Stimulated activated naive CD8-positive, alpha-beta T cell treated with anti-CD3 and anti-CD28 coated beads, Interleukin-15, amount 100 ng/mL, for 72 hours (primary cell): Measurements from ENCODE around the gene LIX1L.
A peak's percentile ranks its signal among the peaks of the same experiment; 100 is the strongest.

Experiments
- ATAC-seq: fragments of 150-1000 bp; cut with Tn5 transposase; 2 replicates; pipeline ENCODE4 v1.10.0; 2021; ENCODE audit warnings: mild to moderate bottlenecking, moderate library complexity
- DNase-seq, 2 donors: peaks; one replicate each; pipeline ENCODE4 v3.0.0; 2021 to 2022
- H3K27ac Mint-ChIP-seq, 2 donors: one replicate each; pipeline ENCODE4 v1.8.0; 2022; ENCODE audit warnings: mild to moderate bottlenecking in 2 of 2, mixed read lengths in 2 of 2, moderate library complexity in 2 of 2
- H3K27me3 Mint-ChIP-seq: one replicate; pipeline ENCODE4 v1.8.0; 2022; ENCODE audit warnings: mixed read lengths
- H3K4me1 Mint-ChIP-seq: one replicate; pipeline ENCODE4 v1.8.0; 2022; ENCODE audit warnings: mild to moderate bottlenecking, mixed read lengths
- H3K4me3 Mint-ChIP-seq, 2 donors: one replicate each; pipeline ENCODE4 v1.8.0; 2022; ENCODE audit warnings: mild to moderate bottlenecking in 2 of 2, mixed read lengths in 2 of 2, moderate library complexity in 1 of 2
- H3K9me3 Mint-ChIP-seq, 2 donors: one replicate each; pipeline ENCODE4 v1.8.0; 2022; ENCODE audit warnings: mixed read lengths in 2 of 2

The LIX1L gene

GRCh38 chr1:145978471-145978853 lies 20.6 kb upstream of the LIX1L start:
- Mint-ChIP-seq H3K27ac (no peak overlapping the region), H3K27me3 (no peaks in the 10 kb centered on the region), H3K4me3 (no peak overlapping the region), H3K9me3 (no peaks in the 10 kb centered on the region), H3K4me1 (peaks cover 18% of the 10 kb centered on the region)
- DNase-seq (no peak), ATAC-seq (no peak)

GRCh38 chr1:145977486-145978470 lies 20.0 kb upstream of the LIX1L start:
- Mint-ChIP-seq H3K27ac (no peak overlapping the region), H3K9me3 (no peaks in the 10 kb centered on the region), H3K4me3 (no peak overlapping the region), H3K4me1 (peaks cover 22% of the 10 kb centered on the region), H3K27me3 (no peaks in the 10 kb centered on the region)
- DNase-seq (peak; percentile 68 to 79), ATAC-seq (peak; percentile 42)

GRCh38 chr1:145977016-145977415 lies 19.2 kb upstream of the LIX1L start:
- no peak overlapping the region for H3K27ac Mint-ChIP-seq
- H3K4me3 Mint-ChIP-seq, result no peak overlapping the region
- DNase-seq (no peak), ATAC-seq (no peak)
- no peaks in the 10 kb centered on the region for H3K9me3 Mint-ChIP-seq
- no peaks in the 10 kb centered on the region for H3K27me3 Mint-ChIP-seq
- H3K4me1 Mint-ChIP-seq, result peaks cover 22% of the 10 kb centered on the region

- no peaks in the 10 kb centered on the region for H3K9me3 Mint-ChIP-seq
- H3K4me3 Mint-ChIP-seq, result no peak overlapping the region
- no peak overlapping the region for H3K27ac Mint-ChIP-seq
- H3K4me1 Mint-ChIP-seq, result peaks cover 29% of the 10 kb centered on the region
- ATAC-seq (no peak), DNase-seq (no peak)
- H3K27me3 Mint-ChIP-seq, result no peaks in the 10 kb centered on the region
Observed at GRCh38 chr1:145975216-145975615, 17.4 kb upstream of the LIX1L start.

- peaks cover 29% of the 10 kb centered on the region for H3K4me1 Mint-ChIP-seq
- H3K27me3 Mint-ChIP-seq, result no peaks in the 10 kb centered on the region
- DNase-seq (no peak), ATAC-seq (no peak)
- H3K9me3 Mint-ChIP-seq, result no peaks in the 10 kb centered on the region
- H3K27ac Mint-ChIP-seq, result no peak overlapping the region
- H3K4me3 Mint-ChIP-seq, result no peak overlapping the region
Observed at GRCh38 chr1:145974721-145975120, 16.9 kb upstream of the LIX1L start.

GRCh38 chr1:145972580-145972979 lies 14.8 kb upstream of the LIX1L start:
- no peaks in the 10 kb centered on the region for H3K27me3 Mint-ChIP-seq
- no peak for DNase-seq
- ATAC-seq, result no peak
- no peak overlapping the region for H3K4me3 Mint-ChIP-seq
- peaks cover 40% of the 10 kb centered on the region for H3K4me1 Mint-ChIP-seq
- peak overlapping the region in 1 of 2 donors; percentile 27 for H3K27ac Mint-ChIP-seq
- peaks cover 0 to 5% of the 10 kb centered on the region in 2 donors for H3K9me3 Mint-ChIP-seq

- Mint-ChIP-seq H3K27ac (no peak overlapping the region), H3K9me3 (peaks cover 0 to 9% of the 10 kb centered on the region in 2 donors), H3K27me3 (no peaks in the 10 kb centered on the region), H3K4me3 (no peak overlapping the region), H3K4me1 (peaks cover 39% of the 10 kb centered on the region)
- ATAC-seq (no peak), DNase-seq (no peak)
Observed at GRCh38 chr1:145967288-145967687, 9.5 kb upstream of the LIX1L start.

- Mint-ChIP-seq H3K27me3 (no peaks in the 10 kb centered on the region), H3K9me3 (peaks cover 0 to 9% of the 10 kb centered on the region in 2 donors), H3K27ac (peak overlapping the region; percentile 87 to 90), H3K4me3 (peak overlapping the region; percentile 90 to 91), H3K4me1 (peaks cover 40% of the 10 kb centered on the region)
- no peak for ATAC-seq
- no peak for DNase-seq
Observed at GRCh38 chr1:145965119-145965744, 7.4 kb upstream of the LIX1L start.

- ATAC-seq, result peak; percentile 88
- DNase-seq, result peak; percentile 83 to 91
- peak within 1 kb of the TSS; percentile 90 to 91 for H3K4me3 Mint-ChIP-seq
- peaks cover 47% of the 10 kb centered on the region for H3K4me1 Mint-ChIP-seq
- no peaks in the 10 kb centered on the region for H3K27me3 Mint-ChIP-seq
- H3K27ac Mint-ChIP-seq, result peak within 1 kb of the TSS; percentile 87 to 90
- peaks cover 0 to 9% of the 10 kb centered on the region in 2 donors for H3K9me3 Mint-ChIP-seq
Observed at GRCh38 chr1:145964328-145965118, 6.7 kb upstream of the LIX1L start, which contains the start of the genes ANKRD34A and POLR3GL. TSS of gene ANKRD34A (minus strand) at chr1:145964575. CDS start at chr1:145961759, 2,816 bp downstream. TSS of gene POLR3GL (plus strand) at chr1:145964690. CDS start at chr1:145974866, 10,176 bp downstream.

- ATAC-seq, result no peak
Observed at GRCh38 chr1:145963265-145964019, 5.6 kb upstream of the LIX1L start.

GRCh38 chr1:145962157-145963102 lies 4.6 kb upstream of the LIX1L start:
- peak overlapping the region; percentile 90 to 91 for H3K4me3 Mint-ChIP-seq
- DNase-seq, result peak in 1 of 2 donors; percentile 30
- no peak for ATAC-seq
- H3K9me3 Mint-ChIP-seq, result peaks cover 0 to 2% of the 10 kb centered on the region in 2 donors
- peaks cover 54% of the 10 kb centered on the region for H3K4me1 Mint-ChIP-seq
- H3K27me3 Mint-ChIP-seq, result no peaks in the 10 kb centered on the region
- peak overlapping the region; percentile 89 to 91 for H3K27ac Mint-ChIP-seq

More at GRCh38 chr1:145963265-145964019, 5.6 kb upstream of the LIX1L start:
- Mint-ChIP-seq H3K9me3 (peaks cover 0 to 9% of the 10 kb centered on the region in 2 donors), H3K4me1 (peaks cover 52% of the 10 kb centered on the region), H3K27me3 (no peaks in the 10 kb centered on the region), H3K4me3 (peak overlapping the region; percentile 90 to 91), H3K27ac (peak overlapping the region; percentile 21 to 87)
- DNase-seq, result no peak

- Mint-ChIP-seq H3K4me1 (peaks cover 54% of the 10 kb centered on the region), H3K27ac (peak overlapping the region; percentile 86 to 91), H3K4me3 (peak overlapping the region; percentile 88 to 91), H3K9me3 (no peaks in the 10 kb centered on the region), H3K27me3 (no peaks in the 10 kb centered on the region)
- ATAC-seq (no peak), DNase-seq (peak; percentile 50 to 65)
Observed at GRCh38 chr1:145961425-145962156, 3.8 kb upstream of the LIX1L start.

- H3K27me3 Mint-ChIP-seq, result no peaks in the 10 kb centered on the region
- H3K4me3 Mint-ChIP-seq, result peak overlapping the region; percentile 88 to 91
- no peak for ATAC-seq
- H3K9me3 Mint-ChIP-seq, result no peaks in the 10 kb centered on the region
- peak in 1 of 2 donors; percentile 18 for DNase-seq
- peaks cover 57% of the 10 kb centered on the region for H3K4me1 Mint-ChIP-seq
- peak overlapping the region; percentile 84 to 91 for H3K27ac Mint-ChIP-seq
Observed at GRCh38 chr1:145961109-145961424, 3.2 kb upstream of the LIX1L start.
